Panc1 (cell line): ENCODE measurements around the gene TOPBP1. TPM values are rescaled to one million over a fixed set of nuclear protein-coding genes. Genes with fewer than 3 reads are reported as not detected.

Experiments used
- ATAC-seq: fragments of 200-7000 bp; cut with Tn5 transposase; 2 replicates; pipeline ENCODE4 v1.9.1; 2020; ENCODE audit warnings: mild to moderate bottlenecking, moderate library complexity
- BruUV-seq: library from RNA; stranded (reverse); fragments of 400-500 nt; replicated peaks from 2 replicates; lab custom pipeline; 2021; lab: Mats Ljungman, UMichigan
- CTCF ChIA-PET: fragments of 300-600 bp; sonication (Branson Sonifier 250); formaldehyde crosslinking; loops from one replicate; lab custom pipeline; 2022; ENCODE audit warnings: antibody characterized with exemption; lab: Charles Lee
- POLR2A ChIA-PET: fragments of 300-600 bp; sonication (Branson Sonifier 250); formaldehyde crosslinking; loops from one replicate; lab custom pipeline; 2022; ENCODE audit warnings: antibody characterized with exemption; lab: Charles Lee
- DNase-seq: peaks from one replicate; pipeline ENCODE4 v3.0.0-alpha.2; 2010; ENCODE audit warnings: low read depth, low spot score
- H3K27ac ChIP-seq: 2 replicates; pipeline ENCODE4 v1.5.1; 2011; ENCODE audit warnings: mild to moderate bottlenecking, low read length, inconsistent platforms
- H3K27me3 ChIP-seq: fragments of 200-500 bp; sonication (Bioruptor generic); 2 replicates; pipeline ENCODE4 v1.6.0; 2014; ENCODE audit warnings: low read length, inconsistent platforms; ENCODE audit not compliant: control insufficient read depth, insufficient read depth
- H3K36me3 ChIP-seq: fragments of 200-500 bp; sonication (Bioruptor generic); 2 replicates; pipeline ENCODE4 v1.5.1; 2014; ENCODE audit warnings: inconsistent platforms, mild to moderate bottlenecking, low read length, moderate library complexity; ENCODE audit not compliant: control insufficient read depth, insufficient read depth
- H3K4me1 ChIP-seq: 2 replicates; pipeline ENCODE4 v1.5.1; 2011; ENCODE audit warnings: inconsistent platforms, mild to moderate bottlenecking, low read length, moderate library complexity; ENCODE audit not compliant: control insufficient read depth, insufficient read depth
- H3K4me3 ChIP-seq, 2 experiments: 2 replicates each; pipeline ENCODE4 v1.5.1; 2011 to 2012; ENCODE audit warnings: low read depth in 2 of 2, low read length in 2 of 2, mild to moderate bottlenecking in 2 of 2, inconsistent platforms in 1 of 2, moderate library complexity in 1 of 2
- H3K9me3 ChIP-seq: fragments of 200-500 bp; sonication (Bioruptor generic); 2 replicates; pipeline ENCODE4 v1.5.1; 2014; ENCODE audit warnings: low read depth, mild to moderate bottlenecking, inconsistent platforms, low read length, moderate library complexity; ENCODE audit not compliant: control insufficient read depth, insufficient read depth
- POLR2AphosphoS5 ChIP-seq: IDR thresholded peaks from 2 replicates; pipeline ENCODE4 v1.6.1; 2012; ENCODE audit warnings: mild to moderate bottlenecking, low read depth, low read length, moderate library complexity
- SIN3A ChIP-seq: IDR thresholded peaks from 2 replicates; pipeline ENCODE4 v1.6.1; 2012; ENCODE audit warnings: low read depth, mild to moderate bottlenecking, low read length, moderate library complexity, borderline replicate concordance; ENCODE audit not compliant: insufficient read depth
- TCF7L2 ChIP-seq: IDR thresholded peaks from 2 replicates; pipeline ENCODE4 v1.6.1; 2011; ENCODE audit warnings: mild to moderate bottlenecking, low read depth, low read length, inconsistent platforms
- in situ Hi-C: cut with HindIII; loops from 2 replicates; pipeline ENCODE4 v1.10.0; 2016; ENCODE audit warnings: low sequenced_read_pairs, low pct_unique_long_range_greater_than_20kb
- intact Hi-C: fragments of 100-400 bp; cut with micrococcal nuclease; formaldehyde crosslinking; loops from one replicate; pipeline ENCODE4 v1.10.0; 2022; ENCODE audit not compliant: unreplicated experiment
- total RNA-seq: library from RNA; stranded (reverse); gene quantifications from one replicate; pipeline ENCODE4 v1.2.1, GENCODE V29; 2021; ENCODE audit not compliant: unreplicated experiment
- TF ChIP-seq, protein P1 (sequence below), 2 experiments: IDR thresholded peaks; 2 replicates each; pipeline ENCODE4 v1.6.1; 2011 to 2012; ENCODE audit warnings: low read depth in 2 of 2, control low read depth in 1 of 2, low read length in 1 of 2, mild to moderate bottlenecking in 1 of 2, moderate library complexity in 1 of 2; ENCODE audit not compliant: insufficient read depth in 1 of 2
- TF ChIP-seq, protein P2 (sequence below): fragments of 450-650 bp; IDR thresholded peaks from 2 replicates; pipeline ENCODE4 v1.5.1; 2017; ENCODE audit warnings: mild to moderate bottlenecking

The TOPBP1 gene
- total RNA-seq, 1 experiment from 2014 or later, result 78.4 TPM

DNA sequence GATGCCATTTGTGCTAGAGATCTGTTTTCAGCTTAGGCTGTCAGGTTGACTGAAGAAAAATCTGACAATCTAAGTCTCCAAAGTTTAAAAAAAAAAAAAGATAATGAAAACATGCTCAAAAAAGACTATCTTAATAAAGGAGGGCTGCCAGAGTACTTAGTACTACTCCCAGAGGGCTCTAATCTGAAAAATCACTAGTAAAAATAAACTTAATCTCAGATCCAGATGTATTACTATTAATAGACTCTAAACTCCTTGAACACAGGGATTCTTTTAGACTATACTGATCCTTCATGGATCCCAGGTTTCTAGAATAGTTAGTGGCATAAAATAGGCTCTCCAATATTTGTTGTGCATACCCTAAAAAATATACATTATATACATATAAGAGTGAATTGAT is 34.0 kb downstream of the TOPBP1 start:
- Histone ChIP-seq H3K4me3 (no peak overlapping the region), H3K36me3 (peaks cover 30% of the 10 kb centered on the region), H3K9me3 (no peaks in the 10 kb centered on the region), H3K27ac (no peak overlapping the region), H3K27me3 (no peaks in the 10 kb centered on the region), H3K4me1 (no peaks in the 10 kb centered on the region)
- DNase-seq (no peak), ATAC-seq (no peak)
- intact Hi-C loops (no loop called here), in situ Hi-C loops (no loop called here)
- no TSS peak for BruUV-seq
- TF ChIP-seq SIN3A (no peak), POLR2AphosphoS5 (no peak), TCF7L2 (no peak)
- TF ChIP-seq, protein P1, sequence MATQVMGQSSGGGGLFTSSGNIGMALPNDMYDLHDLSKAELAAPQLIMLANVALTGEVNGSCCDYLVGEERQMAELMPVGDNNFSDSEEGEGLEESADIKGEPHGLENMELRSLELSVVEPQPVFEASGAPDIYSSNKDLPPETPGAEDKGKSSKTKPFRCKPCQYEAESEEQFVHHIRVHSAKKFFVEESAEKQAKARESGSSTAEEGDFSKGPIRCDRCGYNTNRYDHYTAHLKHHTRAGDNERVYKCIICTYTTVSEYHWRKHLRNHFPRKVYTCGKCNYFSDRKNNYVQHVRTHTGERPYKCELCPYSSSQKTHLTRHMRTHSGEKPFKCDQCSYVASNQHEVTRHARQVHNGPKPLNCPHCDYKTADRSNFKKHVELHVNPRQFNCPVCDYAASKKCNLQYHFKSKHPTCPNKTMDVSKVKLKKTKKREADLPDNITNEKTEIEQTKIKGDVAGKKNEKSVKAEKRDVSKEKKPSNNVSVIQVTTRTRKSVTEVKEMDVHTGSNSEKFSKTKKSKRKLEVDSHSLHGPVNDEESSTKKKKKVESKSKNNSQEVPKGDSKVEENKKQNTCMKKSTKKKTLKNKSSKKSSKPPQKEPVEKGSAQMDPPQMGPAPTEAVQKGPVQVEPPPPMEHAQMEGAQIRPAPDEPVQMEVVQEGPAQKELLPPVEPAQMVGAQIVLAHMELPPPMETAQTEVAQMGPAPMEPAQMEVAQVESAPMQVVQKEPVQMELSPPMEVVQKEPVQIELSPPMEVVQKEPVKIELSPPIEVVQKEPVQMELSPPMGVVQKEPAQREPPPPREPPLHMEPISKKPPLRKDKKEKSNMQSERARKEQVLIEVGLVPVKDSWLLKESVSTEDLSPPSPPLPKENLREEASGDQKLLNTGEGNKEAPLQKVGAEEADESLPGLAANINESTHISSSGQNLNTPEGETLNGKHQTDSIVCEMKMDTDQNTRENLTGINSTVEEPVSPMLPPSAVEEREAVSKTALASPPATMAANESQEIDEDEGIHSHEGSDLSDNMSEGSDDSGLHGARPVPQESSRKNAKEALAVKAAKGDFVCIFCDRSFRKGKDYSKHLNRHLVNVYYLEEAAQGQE (IDR thresholded peaks at IDR 0.05; ENCODE audit: insufficient read depth in 1 of 2, low read depth in 2 of 2, low read length in 1 of 2), result no peak
- TF ChIP-seq, protein P2, sequence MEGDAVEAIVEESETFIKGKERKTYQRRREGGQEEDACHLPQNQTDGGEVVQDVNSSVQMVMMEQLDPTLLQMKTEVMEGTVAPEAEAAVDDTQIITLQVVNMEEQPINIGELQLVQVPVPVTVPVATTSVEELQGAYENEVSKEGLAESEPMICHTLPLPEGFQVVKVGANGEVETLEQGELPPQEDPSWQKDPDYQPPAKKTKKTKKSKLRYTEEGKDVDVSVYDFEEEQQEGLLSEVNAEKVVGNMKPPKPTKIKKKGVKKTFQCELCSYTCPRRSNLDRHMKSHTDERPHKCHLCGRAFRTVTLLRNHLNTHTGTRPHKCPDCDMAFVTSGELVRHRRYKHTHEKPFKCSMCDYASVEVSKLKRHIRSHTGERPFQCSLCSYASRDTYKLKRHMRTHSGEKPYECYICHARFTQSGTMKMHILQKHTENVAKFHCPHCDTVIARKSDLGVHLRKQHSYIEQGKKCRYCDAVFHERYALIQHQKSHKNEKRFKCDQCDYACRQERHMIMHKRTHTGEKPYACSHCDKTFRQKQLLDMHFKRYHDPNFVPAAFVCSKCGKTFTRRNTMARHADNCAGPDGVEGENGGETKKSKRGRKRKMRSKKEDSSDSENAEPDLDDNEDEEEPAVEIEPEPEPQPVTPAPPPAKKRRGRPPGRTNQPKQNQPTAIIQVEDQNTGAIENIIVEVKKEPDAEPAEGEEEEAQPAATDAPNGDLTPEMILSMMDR, result no peak
- POLR2A ChIA-PET, result no interaction called here
- CTCF ChIA-PET, result no interaction called here

GRCh38 chr3:133620066-133620784 is 41.5 kb downstream of the TOPBP1 start:
- DNase-seq (no peak), ATAC-seq (no peak)
- intact Hi-C loops, result no loop called here
- peaks cover 63% of the 10 kb centered on the region for H3K36me3 ChIP-seq
- no peaks in the 10 kb centered on the region for H3K4me1 ChIP-seq
- in situ Hi-C loops, result no loop called here
- no peak overlapping the region for H3K27ac ChIP-seq
- BruUV-seq, result no TSS peak
- H3K27me3 ChIP-seq, result no peaks in the 10 kb centered on the region
- POLR2A ChIA-PET, result interaction anchor here (0.7 kb wide), 1 partner anchor 41 kb away, joined by 11 read pairs; no protein-coding TSS in a partner anchor
- TF ChIP-seq, protein P2, result no peak
- TF ChIP-seq POLR2AphosphoS5 (no peak), TCF7L2 (no peak), SIN3A (no peak)
- TF ChIP-seq, protein P1 (IDR thresholded peaks at IDR 0.05; ENCODE audit: insufficient read depth in 1 of 2, low read depth in 2 of 2, low read length in 1 of 2), result no peak
- H3K4me3 ChIP-seq, result no peak overlapping the region
- H3K9me3 ChIP-seq, result no peaks in the 10 kb centered on the region
- CTCF ChIA-PET, result no interaction called here
